NCI-H1105 treated with DMSO at 0.1 percent for 48 hours (cell line): Measurements from ENCODE around the gene HSPB7.
"Not testable (repeated sequence)": the region's sequence is repeated elsewhere in the genome, so short reads cannot be mapped to it uniquely, and the experiment has no call there.

Experiments
- DNase-seq: peaks from one replicate; lab custom pipeline; 2025; lab: John Stamatoyannopoulos, UW

HSPB7 gene

DNA sequence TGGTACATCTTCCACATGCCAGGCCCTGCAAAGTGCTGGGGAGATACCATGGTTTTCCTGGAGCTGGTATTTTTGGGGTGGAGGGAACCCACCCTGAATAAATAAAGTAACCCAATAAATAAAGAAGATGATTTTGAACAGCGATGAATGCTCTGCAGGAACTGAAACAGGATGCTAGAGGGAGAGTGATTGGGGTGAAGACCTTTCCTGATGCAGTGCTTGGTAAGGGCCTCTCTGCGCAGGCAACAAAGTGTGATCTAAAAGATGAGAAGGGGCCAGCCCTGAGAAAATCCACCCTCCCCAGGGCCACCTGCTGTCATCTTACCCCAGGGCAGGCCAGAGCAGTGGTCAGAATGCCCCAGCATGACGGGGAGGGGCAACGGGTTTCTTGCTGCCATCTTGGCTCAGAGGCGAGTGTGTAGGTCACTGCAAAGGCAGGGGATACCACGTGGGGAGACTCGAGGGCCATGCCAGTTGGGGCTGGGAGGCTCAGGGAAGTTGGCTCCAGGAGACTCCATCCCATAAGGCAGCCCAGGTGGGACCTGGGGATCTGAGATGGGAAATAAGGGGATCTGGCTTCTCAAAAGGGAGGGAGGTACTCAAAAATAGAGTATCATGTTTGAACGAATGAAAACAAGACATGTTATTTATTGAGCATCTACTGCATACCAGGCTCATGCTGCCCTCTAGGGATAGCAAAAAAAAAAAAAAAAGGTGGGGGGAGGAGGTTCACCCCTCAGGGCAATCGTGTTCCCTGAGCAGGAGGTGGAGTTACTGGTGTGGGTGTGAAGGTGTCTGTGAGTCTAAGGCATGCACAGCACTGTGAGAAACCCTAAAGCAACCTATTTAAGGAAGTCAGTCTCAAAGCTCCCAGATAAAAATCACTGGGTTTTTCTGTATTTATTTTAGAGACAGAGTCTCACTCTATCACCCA, 11.0 kb downstream of the HSPB7 start:
- no peak for DNase-seq

DNA sequence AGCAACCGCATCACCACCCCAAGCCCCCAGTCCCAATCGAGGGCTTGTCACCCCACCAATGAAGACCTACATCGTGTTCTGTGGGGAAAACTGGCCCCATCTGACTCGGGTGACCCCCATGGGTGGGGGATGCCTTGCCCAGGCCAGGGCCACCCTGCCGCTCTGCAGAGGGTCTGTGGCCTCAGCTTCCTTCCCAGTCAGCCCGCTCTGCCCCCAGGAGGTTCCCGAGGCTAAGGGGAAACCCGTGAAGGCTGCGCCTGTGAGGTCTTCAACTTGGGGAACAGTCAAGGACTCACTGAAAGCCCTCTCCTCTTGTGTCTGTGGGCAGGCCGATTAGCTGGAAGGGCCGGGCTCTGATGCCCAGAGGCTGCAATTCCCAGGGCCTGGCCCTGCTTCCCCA, 11.8 kb downstream of the HSPB7 start:
- DNase-seq: no peak

DNA sequence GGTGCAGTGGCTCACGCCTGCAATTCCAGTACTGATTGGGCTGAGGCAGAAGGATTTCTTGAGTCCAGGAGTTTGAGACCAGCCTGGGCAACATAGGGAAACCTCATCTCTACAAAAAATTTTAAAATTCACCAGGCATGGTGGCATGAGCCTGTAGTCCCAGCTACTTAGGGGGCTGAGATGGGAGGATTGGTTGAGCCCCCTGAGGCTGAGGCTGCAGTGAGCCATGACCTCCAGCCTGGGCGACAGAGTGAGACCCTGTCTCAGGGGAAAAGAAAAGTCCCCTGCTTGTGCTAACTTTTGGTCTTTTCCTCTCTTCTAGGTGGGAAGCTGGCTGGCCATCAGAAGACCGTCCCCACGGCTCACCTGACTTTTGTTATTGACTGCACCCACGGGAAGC, 12.2 kb downstream of the HSPB7 start:
- DNase-seq: no peak

DNA sequence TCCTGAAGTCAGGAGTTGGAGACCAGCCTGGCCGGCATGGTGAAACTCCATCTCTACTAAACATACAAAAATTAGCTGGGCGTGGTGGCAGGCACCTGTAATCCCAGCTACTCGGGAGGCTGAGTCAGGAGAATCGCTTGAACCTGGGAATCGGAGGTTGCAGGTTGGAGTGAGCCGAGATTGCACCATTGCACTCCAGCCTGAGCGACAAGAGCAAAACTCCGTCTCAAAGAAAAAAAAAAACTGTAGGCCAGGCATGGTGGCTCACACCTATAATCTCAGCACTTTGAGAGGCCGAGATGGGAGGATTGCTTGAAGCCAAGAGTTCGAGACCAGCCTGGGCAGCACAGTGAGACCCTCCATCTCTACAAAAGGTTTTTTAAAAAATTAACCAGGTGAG, 16.6 kb downstream of the HSPB7 start:
- DNase-seq: not testable (repeated sequence)

DNA sequence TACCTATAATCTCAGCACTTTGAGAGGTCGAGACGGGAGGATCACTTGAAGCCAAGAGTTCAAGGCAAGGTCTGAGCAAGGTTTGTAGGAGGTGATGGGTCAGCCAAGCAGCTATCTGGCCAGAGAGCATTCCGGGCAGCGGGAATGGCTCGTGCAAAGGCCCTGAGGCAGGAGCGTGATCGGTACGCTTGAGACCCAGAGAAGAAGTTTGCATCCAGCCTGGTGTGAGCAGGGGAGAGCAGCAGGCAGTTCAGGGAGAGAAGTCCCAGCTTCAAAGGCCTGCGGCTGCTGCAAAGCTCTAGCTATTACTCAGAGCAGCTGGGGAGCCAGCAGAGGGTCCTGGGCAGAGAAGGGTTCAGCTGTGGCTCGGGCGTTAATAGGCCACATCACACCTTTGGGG, 18.9 kb downstream of the HSPB7 start:
- DNase-seq: no peak

DNA sequence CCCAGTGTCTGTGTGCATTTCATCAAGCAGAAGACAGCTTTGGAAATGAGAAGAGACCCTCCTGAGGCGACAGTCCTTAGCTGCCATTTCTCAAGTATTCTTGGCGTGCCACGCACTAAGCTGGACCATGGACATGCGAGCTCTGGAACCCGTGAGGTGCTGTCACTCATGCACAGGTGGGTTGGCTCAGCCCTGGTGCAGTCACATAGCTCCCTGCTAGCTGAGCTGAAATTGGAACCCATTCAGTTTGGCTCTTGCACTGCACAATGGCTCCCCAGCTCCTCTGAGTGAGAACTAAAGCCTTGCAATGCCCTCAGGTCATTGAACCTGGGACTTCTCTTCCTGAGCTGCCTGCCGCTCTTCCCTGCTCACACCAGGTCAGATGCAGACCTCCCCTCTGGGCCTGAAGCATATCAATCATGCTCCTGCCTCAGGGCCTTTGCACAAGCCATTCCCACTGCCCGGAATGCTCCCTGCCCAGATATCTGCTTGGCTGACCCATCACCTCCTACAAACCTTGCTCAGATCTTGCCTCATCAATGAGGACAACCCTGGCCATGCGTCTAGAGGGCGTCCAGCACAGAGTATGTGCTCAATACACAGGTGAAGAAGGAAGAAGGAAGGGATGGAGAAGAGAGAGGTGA, 20.1 kb downstream of the HSPB7 start:
- no peak for DNase-seq

DNA sequence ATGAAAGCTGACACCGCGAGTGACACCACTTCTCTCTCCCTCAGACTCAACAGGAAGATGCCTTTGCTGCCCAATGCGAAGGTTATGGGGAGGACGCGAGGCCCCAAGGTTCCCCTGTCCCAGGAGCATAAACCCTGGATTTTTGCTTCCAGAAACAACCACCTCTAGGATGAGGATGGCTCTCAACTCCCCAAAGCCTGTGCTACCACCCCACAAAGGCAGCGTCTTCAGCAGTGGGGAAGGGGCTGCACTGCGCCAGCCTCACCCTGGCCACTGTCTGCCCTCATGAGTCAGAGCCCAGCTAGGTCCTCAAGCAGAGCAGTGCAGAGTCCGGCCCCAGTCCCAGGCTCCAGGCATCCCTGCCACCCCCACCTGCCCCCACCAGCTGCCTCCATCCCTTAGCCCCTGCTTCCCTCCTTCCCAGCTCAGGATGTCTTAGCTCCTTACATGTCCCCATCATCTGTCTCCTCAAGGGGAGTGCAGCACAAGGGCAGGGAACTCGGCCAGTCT, 20.7 kb downstream of the HSPB7 start:
- DNase-seq: no peak

DNA sequence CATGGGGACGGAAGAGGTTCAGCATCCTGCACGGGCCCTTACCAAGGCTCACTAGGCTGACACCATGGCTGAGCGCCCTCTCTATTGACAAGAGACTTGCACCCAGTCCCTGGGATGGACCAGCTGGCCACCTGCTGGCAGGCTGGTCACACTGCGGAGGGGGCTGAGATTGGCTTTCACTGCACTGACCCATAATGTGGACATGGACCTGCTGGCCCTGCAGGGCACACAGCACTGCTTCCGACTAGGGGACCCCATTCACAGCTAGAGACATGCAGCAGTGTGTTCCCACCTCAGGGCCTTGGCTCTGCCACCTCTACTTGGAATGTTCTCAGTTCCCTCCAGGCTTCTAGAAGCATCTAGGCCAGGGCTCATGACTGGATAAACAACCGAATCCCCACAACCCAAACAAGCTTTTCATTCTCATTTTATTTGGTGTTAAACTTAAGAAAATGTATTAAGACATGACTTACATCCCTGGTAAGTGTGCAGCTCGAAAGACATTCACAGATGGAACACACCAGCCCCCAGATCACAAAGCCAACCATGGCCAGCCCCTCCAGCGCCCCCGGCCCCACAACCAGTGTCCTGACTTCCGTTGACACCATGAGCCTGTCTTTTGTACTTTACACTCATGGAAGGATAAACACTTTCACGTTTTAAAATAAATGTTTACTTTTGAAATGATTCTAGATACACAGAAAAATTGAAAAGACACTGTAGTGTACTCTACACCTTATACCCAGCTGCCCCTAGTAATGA, 23.1 kb downstream of the HSPB7 start:
- peak; percentile 32 for DNase-seq

DNA sequence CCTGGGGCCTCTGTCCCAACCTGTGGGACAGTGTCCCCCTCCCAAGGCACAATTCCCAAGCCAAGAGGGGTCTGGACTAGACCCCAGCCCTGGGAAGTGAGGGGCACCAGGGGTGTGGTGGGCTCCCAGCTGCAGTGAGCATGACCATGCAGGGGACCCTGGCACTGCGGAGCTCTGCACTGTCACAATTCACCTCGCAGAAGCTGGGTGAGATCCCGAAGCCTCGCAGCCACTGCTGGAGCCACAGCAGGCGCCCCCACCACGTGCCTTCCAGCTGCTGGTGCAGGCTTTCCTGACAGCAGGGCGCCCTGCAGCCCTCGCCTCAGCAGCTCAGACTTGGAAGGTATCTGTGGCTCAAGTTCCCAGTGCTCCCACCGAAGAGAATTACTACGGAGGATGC, 23.8 kb downstream of the HSPB7 start:
- no peak for DNase-seq

DNA sequence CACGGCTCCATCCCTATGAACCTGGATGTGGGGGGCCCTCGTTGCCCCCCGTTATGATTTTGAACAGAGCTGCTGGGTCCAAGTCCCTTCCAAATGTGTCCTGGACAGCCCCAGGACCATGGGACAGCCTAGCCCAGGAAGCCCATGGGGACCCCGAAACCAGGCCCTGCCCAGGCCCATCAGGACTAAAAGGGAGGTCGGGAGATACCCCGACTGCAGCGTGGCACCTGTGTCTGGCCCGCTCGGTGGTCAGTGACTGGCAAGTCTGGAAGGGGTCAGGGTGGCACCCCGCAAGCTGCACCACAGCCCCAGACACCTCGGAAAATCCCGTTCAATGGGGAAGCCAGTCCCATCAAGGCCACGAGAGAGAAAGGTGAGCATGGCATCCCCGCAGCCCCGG, 24.2 kb downstream of the HSPB7 start:
- no peak for DNase-seq

DNA sequence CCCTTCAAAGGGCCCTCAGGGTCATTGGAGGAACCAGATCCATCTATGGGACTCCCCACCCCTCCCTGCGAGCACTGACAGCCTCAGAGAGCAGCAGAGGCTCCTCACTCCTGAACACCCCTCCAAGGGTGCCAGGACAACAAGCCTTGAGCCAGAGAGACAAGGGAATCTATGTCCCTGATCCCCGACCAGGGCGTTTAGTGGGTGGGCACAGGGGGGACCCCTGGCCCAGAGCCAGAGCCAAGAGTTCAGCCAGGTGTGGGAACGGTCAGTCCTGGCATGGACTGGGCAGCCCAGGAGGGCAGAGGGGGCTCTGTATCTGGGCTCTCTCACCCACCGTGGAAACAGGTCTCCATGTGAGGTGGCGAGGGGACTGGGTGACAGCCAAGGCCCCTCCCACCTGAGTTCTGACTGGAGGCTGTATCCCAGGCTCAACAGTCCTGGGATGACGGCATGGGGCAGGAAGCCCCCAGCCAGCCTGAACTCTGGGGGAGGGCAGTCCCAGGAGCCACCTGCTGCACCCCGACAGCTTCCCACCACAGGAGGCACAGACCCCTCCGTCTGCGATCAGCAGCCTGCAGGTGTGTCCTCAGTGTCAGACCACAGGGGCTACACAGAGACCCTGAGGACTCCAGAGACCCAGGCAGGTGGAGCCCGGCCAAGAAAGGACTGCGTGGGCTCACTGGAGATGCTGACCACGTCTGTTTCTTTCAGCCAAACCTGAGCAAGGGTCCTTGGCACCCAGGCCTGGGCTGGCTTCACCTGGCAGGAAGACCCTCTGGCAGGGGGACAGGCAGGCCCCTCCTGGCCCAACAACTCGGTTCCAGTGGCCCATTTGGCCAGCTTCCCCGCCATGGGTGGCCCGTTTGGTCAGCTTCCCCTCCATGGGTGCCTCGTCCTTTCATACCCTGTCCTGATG, 25.0 kb downstream of the HSPB7 start:
- DNase-seq: no peak

DNA sequence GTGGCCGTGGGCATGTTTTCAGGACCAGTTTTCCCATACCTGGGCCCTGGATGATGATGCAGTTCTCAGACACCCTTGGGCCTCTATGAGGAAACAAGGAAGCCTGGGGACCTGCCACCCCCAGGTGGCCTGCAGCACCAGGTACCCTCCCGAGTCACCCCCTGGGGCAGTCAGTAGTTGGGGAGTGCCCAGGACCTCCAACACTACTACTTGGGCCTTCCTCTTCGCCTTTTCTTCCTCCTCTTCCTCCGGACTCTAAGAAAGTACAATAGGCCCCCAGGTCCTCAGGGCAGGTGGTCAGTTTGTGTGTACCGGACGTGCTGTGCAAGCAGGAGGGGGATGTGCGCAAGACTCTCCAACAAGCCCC, 25.7 kb downstream of the HSPB7 start:
- no peak for DNase-seq

DNA sequence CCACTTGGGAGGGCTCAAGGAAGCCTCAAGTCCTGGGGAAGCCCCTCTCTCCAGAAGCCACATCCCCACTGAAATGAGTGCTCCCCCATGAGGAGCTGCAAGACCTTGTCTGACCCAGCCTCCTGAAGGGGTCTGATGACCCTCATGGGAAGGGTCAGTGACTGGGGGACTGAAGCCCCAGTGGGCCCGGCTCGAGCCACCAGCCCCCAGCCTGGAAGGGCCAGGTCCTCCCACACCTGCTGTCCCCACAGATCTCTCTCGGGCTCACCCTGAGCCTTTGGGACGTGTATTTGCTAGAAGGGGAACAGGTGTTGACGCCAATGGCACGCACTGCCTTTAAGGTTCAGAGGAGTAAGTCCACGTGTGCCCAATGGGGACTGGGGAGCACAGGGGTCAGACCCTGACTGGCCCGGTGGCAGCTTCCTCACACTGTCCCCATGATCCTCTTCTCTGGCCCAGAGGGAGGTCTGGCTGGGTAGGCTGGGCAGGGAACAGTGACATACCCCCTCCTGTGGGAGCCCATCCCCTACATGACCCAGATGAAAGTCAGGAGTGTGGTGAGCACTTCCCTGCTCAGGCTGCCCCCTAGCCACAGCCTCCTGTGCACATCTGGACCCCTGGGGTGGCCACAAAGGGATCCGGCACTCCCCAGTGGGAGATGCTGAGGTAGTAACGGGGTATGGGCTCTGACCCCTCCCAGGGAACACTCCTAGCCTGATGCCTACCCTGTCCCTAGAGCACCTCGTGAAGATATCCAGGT, 26.2 kb downstream of the HSPB7 start:
- DNase-seq: no peak

DNA sequence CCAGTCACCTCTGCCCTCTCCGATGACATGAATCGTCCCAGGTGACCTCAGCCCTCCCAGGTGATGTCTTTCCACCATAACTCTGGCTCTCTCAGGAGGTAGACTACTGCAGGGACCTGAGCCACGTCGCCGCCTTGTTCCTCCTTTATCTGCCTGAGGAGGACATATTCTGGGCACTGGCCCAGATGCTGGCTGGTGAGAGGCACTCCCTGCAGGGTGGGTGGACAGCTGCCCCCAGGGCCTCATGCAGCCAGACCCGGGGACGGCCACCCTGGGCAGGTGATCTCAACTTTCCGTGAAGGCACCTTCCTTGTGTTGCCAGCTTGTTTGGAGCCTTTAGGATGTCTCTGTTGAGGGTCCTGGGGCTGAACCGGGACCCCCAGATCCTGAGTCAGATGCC, 28.1 kb downstream of the HSPB7 start:
- DNase-seq: no peak

DNA sequence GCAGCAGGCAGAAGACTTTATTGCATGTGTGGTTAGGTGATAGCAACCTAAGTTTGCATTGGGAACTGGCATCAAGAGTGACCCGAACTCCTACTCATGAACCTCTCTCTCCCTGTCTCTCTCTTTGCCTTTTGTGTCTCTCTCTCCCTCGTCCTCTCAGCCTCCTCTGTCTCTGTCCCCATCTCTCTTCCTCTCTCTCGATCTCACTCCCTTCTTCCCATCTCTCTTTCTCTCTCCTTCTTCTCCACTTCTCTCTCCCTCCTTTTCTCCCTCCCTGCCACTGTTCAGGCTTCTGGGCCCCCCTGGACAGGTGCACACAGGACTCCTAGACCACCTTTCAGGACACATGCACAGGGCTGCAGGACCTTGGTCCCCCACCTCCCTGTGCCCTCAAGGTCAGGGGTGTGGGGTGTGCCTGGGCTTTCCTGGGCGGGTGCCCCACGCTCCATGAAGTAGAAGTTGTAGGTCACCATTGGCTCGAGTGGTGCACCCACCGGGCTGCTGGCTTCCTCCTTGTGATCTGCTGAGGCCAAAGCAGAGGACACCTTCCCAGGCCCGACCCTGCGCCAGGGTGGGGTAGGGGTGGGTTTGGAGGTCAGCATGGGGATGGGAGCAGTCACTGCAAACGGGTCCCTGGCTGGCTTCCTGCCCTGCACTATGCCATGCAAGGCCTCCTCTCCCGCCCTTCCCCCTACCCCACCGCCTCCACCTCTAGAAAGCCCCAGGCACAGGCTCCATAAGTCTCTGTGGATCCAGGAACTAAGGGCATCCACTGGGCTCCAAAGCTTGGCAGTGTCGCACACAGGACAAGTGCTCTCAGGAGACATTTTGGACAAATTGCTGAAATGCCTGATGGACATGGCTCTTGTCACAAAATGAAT, 28.7 kb downstream of the HSPB7 start:
- DNase-seq: no peak

DNA sequence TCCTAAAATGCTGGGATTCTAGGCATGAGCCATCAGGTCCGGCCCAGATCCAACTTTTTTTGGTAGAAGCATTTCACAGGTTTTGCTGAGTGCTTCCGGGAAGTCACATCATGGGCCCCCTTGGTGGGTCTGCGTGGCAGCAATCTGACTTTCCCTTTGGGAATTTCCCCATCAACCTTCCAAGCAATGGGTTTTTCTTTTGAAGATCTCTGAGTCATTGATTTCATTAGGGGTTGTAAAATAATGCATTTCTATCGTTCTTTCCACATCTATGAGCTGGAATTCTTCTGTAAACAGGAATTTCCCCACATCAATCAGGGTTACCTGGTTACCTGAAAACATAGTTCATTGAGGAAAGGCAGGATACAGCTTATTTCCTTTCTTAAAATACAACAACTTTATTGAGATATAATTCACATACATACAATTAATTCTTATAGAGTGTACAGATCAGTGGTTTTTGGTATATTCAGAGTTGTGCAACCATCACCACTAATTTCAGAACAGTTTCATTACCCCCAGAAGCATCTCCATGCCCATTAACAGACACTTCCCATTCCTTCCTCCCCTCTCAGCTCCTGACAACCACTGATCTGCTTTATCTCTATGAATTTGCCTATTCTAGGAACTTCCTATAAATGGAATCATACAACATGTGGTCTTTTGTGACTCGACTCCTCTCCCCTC, 32.1 kb downstream of the HSPB7 start:
- DNase-seq: no peak

DNA sequence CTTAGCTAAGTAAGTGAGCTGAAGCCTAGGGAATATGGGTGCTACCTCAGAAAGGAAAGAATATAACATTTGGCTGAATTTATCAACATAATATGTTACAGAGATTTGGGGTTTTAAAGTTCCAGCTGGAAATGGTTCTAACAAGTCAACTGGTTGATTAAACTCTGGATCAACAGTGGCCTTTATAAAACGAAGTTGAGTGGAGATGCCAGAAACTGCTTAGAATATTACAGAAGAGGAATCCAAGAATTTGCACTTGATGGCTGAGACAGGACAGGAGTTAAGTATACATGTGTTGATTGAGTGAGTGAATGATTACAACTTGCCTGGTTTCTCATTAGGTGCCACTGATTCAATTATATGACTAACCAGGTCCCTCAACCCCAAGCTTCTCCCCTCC, 34.6 kb downstream of the HSPB7 start:
- no peak for DNase-seq

DNA sequence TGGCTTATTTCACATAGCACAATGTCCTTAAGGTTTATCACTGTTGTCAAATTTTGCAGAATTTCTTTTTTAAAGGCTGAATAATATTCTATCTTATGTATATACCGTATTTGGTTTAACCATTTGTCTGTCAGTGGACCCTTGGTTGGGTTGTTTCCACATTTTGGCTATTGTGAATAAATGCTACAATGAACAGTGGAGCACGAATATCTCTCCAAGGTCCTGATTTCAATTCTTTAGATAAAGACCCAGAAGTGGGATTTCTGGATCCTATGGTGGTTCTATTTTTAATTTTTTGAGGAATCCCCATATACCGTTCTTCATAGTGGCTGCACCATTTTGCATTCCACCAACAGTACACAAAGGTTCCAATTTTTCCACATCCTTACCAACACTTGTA, 36.2 kb downstream of the HSPB7 start:
- DNase-seq: no peak

DNA sequence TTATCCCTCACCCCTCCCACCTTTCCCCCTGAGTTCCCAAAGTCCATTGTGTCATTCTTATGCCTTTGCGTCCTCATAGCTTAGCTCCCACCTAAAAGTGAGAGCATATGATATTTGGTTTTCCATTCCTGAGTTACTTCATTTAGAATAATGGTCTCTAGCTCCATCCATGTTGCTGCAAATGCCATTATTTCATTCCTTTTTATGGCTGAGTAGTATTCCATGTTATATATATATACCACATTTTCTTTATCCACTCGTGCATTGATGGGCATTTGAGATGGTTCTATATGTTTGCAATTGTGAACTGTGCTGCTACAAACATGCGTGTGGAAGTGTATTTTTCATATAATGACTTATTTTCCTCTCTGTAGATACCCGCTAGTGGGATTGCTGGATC, 39.9 kb downstream of the HSPB7 start:
- not testable (repeated sequence) for DNase-seq
